BLaER1 treated with 17β-estradiol and CSF1 and Interleukin-3, amounts not matched to agents 10 nM and 100 nM (cell line): ENCODE data around the gene GJA8.

Experiments
- H3K27ac ChIP-seq, 11 experiments: shearing (Covaris generic); formaldehyde crosslinking; 2 replicates each; pipeline ENCODE4 v1.8.1; 2022
- H3K27me3 ChIP-seq, 11 experiments: shearing (Covaris generic); formaldehyde crosslinking; 2 replicates each; pipeline ENCODE4 v1.8.1; 2022
- H3K36me3 ChIP-seq, 11 experiments: shearing (Covaris generic); formaldehyde crosslinking; 2 replicates each; pipeline ENCODE4 v1.8.1; 2022
- H3K4me1 ChIP-seq, 10 experiments: shearing (Covaris generic); formaldehyde crosslinking; 2 replicates each; pipeline ENCODE4 v1.8.1; 2022
- H3K4me2 ChIP-seq, 11 experiments: shearing (Covaris generic); formaldehyde crosslinking; 2 replicates each; pipeline ENCODE4 v1.8.1; 2022
- H3K4me3 ChIP-seq, 10 experiments: shearing (Covaris generic); formaldehyde crosslinking; 2 replicates each; pipeline ENCODE4 v1.8.1; 2022
- H3K9ac ChIP-seq, 11 experiments: shearing (Covaris generic); formaldehyde crosslinking; 2 replicates each; pipeline ENCODE4 v1.8.1; 2022
- H3K9me3 ChIP-seq, 11 experiments: shearing (Covaris generic); formaldehyde crosslinking; replicated peaks in 1 of 11; 2 replicates each; pipeline ENCODE4 v1.8.1; 2022
- H4K20me1 ChIP-seq, 11 experiments: shearing (Covaris generic); formaldehyde crosslinking; 2 replicates each; pipeline ENCODE4 v1.8.1; 2022
- Cebpa-rat ChIP-seq, 11 experiments: shearing (Covaris generic); IDR thresholded peaks; 2 replicates each; pipeline ENCODE4 v1.8.1; 2022

GJA8 gene

GRCh38 chr1:147891088-147891487 lies 11.5 kb upstream of the GJA8 start:
- Histone ChIP-seq H3K9ac (no peak overlapping the region), H3K27me3 (no peaks in the 10 kb centered on the region), H3K4me3 (no peak overlapping the region), H3K4me1 (peaks cover 0 to 5% (median 0%) of the 10 kb centered on the region in 10 experiments; a peak in 1 of 20 replicates), H3K27ac (no peak overlapping the region), H3K9me3 (no peaks in the 10 kb centered on the region), H3K4me2 (no peak overlapping the region), H3K36me3 (no peaks in the 10 kb centered on the region), H4K20me1 (no peaks in the 10 kb centered on the region)
- TF ChIP-seq Cebpa-rat (IDR thresholded peaks at IDR 0.05): no peak

DNA sequence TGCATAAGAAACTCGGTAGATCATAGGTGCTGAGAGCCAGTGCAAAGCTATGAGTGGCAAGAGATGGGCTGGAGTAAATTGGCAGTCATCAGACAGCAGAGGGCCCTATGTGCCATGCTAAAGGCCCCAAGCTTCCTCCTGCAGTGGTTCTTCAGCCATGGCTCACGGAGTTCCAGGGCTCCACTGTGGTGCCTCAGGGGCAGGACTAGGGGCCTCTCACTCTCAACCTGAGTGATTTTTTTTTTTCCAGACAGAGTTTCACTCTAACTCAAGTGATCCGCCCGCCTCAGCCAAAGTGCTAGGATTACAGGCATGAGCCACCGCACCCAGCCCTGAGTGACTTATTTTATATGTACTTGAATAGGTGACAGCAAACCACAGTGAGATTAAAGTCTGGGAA lies 10.4 kb upstream of the GJA8 start:
- H3K27me3 ChIP-seq: no peaks in the 10 kb centered on the region
- no peak overlapping the region for H3K4me2 ChIP-seq
- no peak for TF ChIP-seq Cebpa-rat (IDR thresholded peaks at IDR 0.05)
- H3K4me3 ChIP-seq: no peak overlapping the region
- no peaks in the 10 kb centered on the region for H3K36me3 ChIP-seq
- H3K27ac ChIP-seq: no peak overlapping the region
- H3K9ac ChIP-seq: no peak overlapping the region
- H3K4me1 ChIP-seq: peaks cover 0 to 5% (median 0%) of the 10 kb centered on the region in 10 experiments; a peak in 1 of 20 replicates
- no peaks in the 10 kb centered on the region for H3K9me3 ChIP-seq
- no peaks in the 10 kb centered on the region for H4K20me1 ChIP-seq

DNA sequence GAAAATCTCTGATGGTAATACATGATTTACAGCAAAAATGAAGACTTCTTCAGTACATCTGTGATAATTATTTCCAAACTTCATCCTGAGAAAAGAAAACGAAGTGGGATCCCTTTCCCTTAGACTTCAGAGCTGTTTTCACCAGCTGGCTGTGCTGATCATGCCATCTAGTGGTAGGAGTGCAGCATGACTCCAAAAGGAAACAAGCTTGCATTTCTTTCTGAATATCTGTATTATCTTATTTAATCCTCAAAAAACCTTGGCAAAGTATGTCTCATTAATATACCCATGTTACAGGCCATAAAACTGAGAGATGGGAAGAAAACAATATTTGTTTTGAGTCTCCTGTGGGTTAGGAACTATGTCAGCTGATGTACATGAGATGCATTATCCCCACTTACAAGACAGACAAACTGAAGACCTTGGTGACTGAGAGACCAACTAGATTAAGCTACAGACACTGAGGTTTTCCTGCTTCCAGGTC lies 9.8 kb upstream of the GJA8 start:
- Histone ChIP-seq H3K4me1 (peaks cover 0 to 5% (median 0%) of the 10 kb centered on the region in 10 experiments; a peak in 1 of 20 replicates), H3K36me3 (no peaks in the 10 kb centered on the region), H3K4me2 (no peak overlapping the region), H3K9me3 (no peaks in the 10 kb centered on the region), H3K4me3 (no peak overlapping the region), H3K27ac (no peak overlapping the region), H4K20me1 (no peaks in the 10 kb centered on the region), H3K27me3 (no peaks in the 10 kb centered on the region), H3K9ac (no peak overlapping the region)
- no peak for TF ChIP-seq Cebpa-rat (IDR thresholded peaks at IDR 0.05)

DNA sequence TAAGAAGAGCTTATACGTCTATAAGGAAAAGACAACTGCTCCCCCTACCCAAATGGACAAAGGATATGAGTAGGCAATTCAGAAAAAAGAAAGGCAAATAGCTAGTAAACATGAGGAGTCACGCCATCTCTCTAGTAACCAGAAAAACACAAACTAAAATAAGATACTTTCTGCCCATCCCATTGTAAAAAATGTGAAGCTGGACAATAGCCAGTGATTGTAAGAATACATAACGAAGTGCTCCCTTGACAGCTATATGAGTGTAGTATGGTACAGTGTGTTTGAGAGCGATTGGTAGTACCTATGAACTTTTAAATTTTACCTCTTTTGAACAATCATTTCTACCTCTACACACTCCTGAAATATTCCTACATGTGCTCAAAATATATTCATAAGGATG lies 7.5 kb upstream of the GJA8 start:
- H3K4me2 ChIP-seq: no peak overlapping the region
- no peak overlapping the region for H3K27ac ChIP-seq
- H3K9ac ChIP-seq: no peak overlapping the region
- H3K36me3 ChIP-seq: no peaks in the 10 kb centered on the region
- no peaks in the 10 kb centered on the region for H4K20me1 ChIP-seq
- H3K4me1 ChIP-seq: peaks cover 0 to 5% (median 0%) of the 10 kb centered on the region in 10 experiments; a peak in 1 of 20 replicates
- no peak overlapping the region for H3K4me3 ChIP-seq
- H3K9me3 ChIP-seq: no peaks in the 10 kb centered on the region
- no peak for TF ChIP-seq Cebpa-rat (IDR thresholded peaks at IDR 0.05)
- no peaks in the 10 kb centered on the region for H3K27me3 ChIP-seq

DNA sequence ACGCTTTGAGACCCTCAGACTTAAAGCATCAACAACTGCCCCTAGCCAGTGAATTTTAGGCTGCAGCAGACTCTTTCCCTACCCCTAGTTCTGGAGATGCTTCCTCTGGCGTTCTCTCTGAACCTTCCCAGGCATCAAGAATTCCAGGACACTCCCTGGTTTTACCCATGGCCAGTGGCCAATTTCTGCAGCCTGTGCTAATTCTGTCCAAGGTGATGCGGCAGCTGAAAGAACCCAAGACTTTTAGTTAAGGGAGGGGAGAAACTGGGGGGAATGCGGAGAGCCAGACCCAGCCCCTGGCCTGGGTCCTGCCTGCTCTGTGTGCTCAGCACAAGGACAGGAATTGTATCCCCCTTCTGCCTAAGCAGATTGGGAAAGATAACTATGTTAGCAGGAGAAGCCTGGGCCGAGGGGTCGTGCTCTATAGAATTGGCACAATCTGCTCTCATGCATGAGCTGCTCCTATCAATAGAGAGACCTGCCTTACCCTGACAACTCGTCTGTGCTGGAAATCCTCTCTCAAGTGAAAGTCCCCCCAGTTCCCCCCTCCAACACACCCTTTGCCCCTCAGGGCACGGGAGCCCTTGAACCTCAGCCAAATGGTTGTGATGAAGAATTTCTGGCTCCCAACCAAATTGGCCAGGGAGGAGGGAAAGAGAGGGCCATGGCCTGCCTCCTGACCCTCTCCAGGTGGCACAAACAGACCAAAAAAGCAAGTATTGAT lies 5.4 kb upstream of the GJA8 start:
- H3K4me1 ChIP-seq: peaks cover 4 to 16% (median 11%) of the 10 kb centered on the region in 10 experiments; a peak in 18 of 20 replicates
- no peak overlapping the region for H3K4me2 ChIP-seq
- no peak overlapping the region for H3K27ac ChIP-seq
- no peaks in the 10 kb centered on the region for H3K36me3 ChIP-seq
- H3K4me3 ChIP-seq: no peak overlapping the region
- H4K20me1 ChIP-seq: no peaks in the 10 kb centered on the region
- H3K9me3 ChIP-seq: no peaks in the 10 kb centered on the region
- no peak for TF ChIP-seq Cebpa-rat (IDR thresholded peaks at IDR 0.05)
- no peaks in the 10 kb centered on the region for H3K27me3 ChIP-seq
- no peak overlapping the region for H3K9ac ChIP-seq

GRCh38 chr1:147897789-147898188 lies 4.8 kb upstream of the GJA8 start:
- Histone ChIP-seq H3K4me1 (peaks cover 4 to 18% (median 15%) of the 10 kb centered on the region in 10 experiments; a peak in 18 of 20 replicates), H3K27ac (no peak overlapping the region), H3K4me2 (no peak overlapping the region), H3K9ac (no peak overlapping the region), H3K27me3 (no peaks in the 10 kb centered on the region), H4K20me1 (no peaks in the 10 kb centered on the region), H3K36me3 (no peaks in the 10 kb centered on the region), H3K9me3 (no peaks in the 10 kb centered on the region), H3K4me3 (no peak overlapping the region)
- no peak for TF ChIP-seq Cebpa-rat (IDR thresholded peaks at IDR 0.05)

- TF ChIP-seq Cebpa-rat (IDR thresholded peaks at IDR 0.05): no peak
- peak overlapping the region; percentile 16 to 58 (median 45); a peak in 19 of 22 replicates for H3K4me2 ChIP-seq
- no peak overlapping the region for H3K4me3 ChIP-seq
- H4K20me1 ChIP-seq: no peaks in the 10 kb centered on the region
- no peak overlapping the region; a peak in 1 of 22 replicates for H3K9ac ChIP-seq
- H3K27me3 ChIP-seq: no peaks in the 10 kb centered on the region
- H3K36me3 ChIP-seq: no peaks in the 10 kb centered on the region
- H3K9me3 ChIP-seq: peaks cover 4 to 17% (median 9%) of the 10 kb centered on the region in 11 experiments; a peak in 14 of 22 replicates
- H3K27ac ChIP-seq: peak overlapping the region in 7 of 11 experiments; percentile 3 to 41 (median 15); a peak in 5 of 22 replicates
- peaks cover 4 to 43% (median 29%) of the 10 kb centered on the region in 10 experiments; a peak in 19 of 20 replicates for H3K4me1 ChIP-seq
Measured at GRCh38 chr1:147904726-147905125, 2.1 kb downstream of the GJA8 start.

GRCh38 chr1:147907786-147908509 lies 5.4 kb downstream of the GJA8 start:
- H3K9me3 ChIP-seq: peaks cover 4 to 17% (median 9%) of the 10 kb centered on the region in 11 experiments; a peak in 14 of 22 replicates
- H3K27ac ChIP-seq: no peak overlapping the region
- no peak for TF ChIP-seq Cebpa-rat (IDR thresholded peaks at IDR 0.05)
- H3K36me3 ChIP-seq: no peaks in the 10 kb centered on the region
- no peaks in the 10 kb centered on the region for H3K27me3 ChIP-seq
- H4K20me1 ChIP-seq: no peaks in the 10 kb centered on the region
- no peak overlapping the region for H3K9ac ChIP-seq
- H3K4me2 ChIP-seq: peak overlapping the region in 5 of 11 experiments; percentile 7 to 26 (median 15); a peak in 5 of 22 replicates
- peaks cover 0 to 29% (median 14%) of the 10 kb centered on the region in 10 experiments; a peak in 18 of 20 replicates for H3K4me1 ChIP-seq
- H3K4me3 ChIP-seq: no peak overlapping the region

GRCh38 chr1:147912553-147912952 lies 10.0 kb downstream of the GJA8 start:
- no peak overlapping the region for H3K27ac ChIP-seq
- no peak overlapping the region for H3K4me2 ChIP-seq
- H4K20me1 ChIP-seq: no peaks in the 10 kb centered on the region
- no peak for TF ChIP-seq Cebpa-rat (IDR thresholded peaks at IDR 0.05)
- H3K9ac ChIP-seq: no peak overlapping the region
- peaks cover 4 to 12% (median 8%) of the 10 kb centered on the region in 11 experiments; a peak in 14 of 22 replicates for H3K9me3 ChIP-seq
- H3K27me3 ChIP-seq: no peaks in the 10 kb centered on the region
- no peak overlapping the region for H3K4me3 ChIP-seq
- H3K4me1 ChIP-seq: peaks cover 0 to 10% (median 0%) of the 10 kb centered on the region in 10 experiments; a peak in 4 of 20 replicates
- no peaks in the 10 kb centered on the region for H3K36me3 ChIP-seq
